GM13976 (cell line): ENCODE data around the gene KIF1A.

Source experiments
- DNase-seq: peaks from one replicate; pipeline ENCODE4 v3.0.0; 2012; ENCODE audit warnings: low spot score
- CTCF ChIP-seq: IDR thresholded peaks from 2 replicates; pipeline ENCODE4 v1.5.1; 2012; ENCODE audit warnings: borderline replicate concordance, mild to moderate bottlenecking; ENCODE audit not compliant: insufficient read depth; ENCODE audit errors: extremely low read depth, missing control alignments, control extremely low read depth
- in situ Hi-C: fragments of 300-500 bp; cut with MboI; formaldehyde crosslinking; loops from one replicate; pipeline ENCODE4 v1.12.0; 2022; ENCODE audit warnings: low sequenced_read_pairs, mixed read lengths, inconsistent platforms; ENCODE audit not compliant: unreplicated experiment

Gene KIF1A

DNA sequence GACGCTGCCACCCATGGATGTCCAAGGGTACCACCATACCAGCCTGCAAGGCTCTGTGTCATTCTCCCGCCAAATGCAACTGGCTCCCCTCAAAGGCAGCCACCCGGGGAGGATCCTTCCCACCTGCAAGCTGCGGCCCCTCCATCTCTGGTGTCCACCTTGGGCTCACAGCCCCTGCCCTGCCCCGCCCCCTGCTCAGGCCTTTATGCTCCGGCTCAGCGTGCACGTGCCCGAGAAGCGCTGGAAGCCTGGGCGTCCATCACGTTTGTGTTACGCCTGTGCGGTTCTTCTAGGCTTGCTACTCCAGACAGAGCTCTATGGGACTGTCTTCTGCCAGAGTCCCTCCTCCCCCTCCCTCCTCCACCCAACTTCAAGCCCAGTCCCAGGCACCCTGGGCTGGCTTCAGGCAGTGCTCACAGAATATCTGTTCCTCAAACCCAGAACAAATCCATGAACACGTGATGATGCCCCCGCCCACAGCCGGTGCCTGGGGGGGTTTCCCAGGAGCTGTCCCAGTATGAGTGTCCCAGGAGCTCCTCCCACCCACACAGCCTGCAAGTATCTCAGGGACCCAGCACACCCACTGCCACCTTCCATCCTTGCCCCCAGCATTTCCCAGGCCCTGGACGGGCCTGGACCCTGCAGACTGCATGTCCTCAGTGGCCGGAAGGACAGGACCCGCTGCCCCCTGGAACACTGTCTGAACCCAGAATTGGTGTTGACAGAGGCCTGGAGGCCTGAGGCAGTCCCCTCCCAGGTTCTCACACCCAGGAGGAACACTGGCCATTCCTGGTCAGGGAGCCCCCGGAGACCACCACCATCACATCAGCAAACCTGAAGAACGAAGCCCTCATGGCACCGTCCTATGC lies 30.3 kb downstream of the KIF1A start:
- TF ChIP-seq CTCF: no peak
- DNase-seq: no peak
- in situ Hi-C loops: no loop called here

DNA sequence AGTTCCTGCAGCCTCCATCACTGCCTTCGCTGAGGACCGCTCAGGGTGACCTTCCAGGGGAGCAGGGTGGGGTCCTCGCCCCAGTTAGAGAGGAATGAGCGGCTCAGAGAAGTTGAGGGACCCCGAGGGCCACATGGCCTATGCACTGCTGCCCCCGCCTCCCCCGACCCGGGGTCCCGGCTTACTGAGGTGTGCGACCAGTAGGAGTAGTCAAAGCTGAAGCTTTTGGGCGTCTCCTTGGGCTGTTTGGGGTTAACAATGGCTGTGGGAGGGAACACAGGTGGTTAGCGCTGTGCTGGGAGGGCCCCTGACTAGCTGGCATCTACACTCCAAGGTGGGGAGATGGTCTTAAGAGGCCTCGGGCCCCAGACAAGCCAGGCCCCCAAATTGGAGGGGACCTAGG lies 31.0 kb downstream of the KIF1A start:
- TF ChIP-seq CTCF: no peak
- in situ Hi-C loops: no loop called here
- DNase-seq: no peak

DNA sequence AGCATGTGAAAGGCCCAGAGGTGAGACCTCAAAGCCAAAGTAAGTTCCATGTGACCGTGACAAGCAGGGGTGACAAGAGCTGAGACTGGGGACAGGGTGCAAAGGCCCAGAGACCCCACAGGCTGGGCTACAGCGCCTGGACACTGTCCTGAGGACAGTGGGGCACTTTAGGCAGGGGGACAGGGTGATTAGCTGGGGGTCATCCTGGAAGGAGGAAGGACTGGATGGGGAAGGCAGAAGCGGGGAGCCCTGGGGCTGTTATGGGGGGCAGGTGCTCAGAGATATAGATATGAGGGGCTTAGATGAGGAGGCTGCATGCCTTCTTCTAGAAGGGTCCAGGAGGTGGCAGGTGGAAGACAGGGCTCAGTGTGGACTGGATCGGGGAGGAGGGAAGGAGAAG lies 31.5 kb downstream of the KIF1A start:
- TF ChIP-seq CTCF: no peak
- in situ Hi-C loops: no loop called here
- no peak for DNase-seq

DNA sequence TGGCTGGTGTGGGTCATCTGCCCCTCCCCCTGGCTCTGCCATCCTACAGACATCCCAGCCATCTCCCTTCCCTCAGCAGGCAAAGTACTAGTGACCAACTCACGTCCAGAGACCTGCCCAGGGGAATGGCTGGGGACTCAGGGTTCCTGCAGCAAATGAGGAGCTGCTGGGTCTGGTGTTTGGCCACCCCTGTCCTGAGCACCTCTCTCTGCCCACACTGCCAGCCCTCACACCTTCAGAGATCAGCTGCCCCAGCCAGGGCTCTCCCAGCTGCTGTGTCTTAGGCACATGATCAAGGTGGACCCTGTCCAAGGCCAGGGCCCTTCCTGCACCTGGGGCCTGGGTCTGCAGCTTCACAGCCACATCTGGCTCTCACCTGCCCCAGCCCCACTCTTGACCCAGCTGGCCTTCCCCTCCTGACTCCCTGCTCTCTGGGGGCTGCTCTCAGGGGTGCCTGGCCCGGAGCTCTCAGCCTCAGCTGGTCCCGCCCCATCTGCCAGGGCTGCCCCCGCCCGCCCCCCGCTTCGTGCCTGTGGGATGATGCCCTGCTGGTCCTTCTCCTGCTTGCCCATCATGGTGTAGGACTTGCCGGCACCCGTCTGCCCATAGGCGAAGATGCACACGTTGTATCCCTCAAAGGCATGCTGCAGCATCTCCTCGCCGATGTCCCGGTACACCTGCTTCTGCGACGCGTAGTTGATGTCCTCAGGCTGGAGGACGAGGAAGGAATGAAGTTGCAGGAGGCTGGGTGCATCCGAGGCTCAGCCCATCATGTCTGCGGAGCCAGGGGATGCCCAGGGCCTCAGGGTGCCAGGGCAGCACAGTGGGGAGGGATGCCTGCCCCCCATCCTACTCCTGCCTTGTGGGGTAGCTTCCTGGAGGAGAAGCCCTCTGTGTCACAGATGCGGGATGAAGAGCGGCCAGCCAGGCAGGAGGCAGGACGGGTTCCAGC lies 32.2 kb downstream of the KIF1A start:
- no peak for DNase-seq
- TF ChIP-seq CTCF: no peak

DNA sequence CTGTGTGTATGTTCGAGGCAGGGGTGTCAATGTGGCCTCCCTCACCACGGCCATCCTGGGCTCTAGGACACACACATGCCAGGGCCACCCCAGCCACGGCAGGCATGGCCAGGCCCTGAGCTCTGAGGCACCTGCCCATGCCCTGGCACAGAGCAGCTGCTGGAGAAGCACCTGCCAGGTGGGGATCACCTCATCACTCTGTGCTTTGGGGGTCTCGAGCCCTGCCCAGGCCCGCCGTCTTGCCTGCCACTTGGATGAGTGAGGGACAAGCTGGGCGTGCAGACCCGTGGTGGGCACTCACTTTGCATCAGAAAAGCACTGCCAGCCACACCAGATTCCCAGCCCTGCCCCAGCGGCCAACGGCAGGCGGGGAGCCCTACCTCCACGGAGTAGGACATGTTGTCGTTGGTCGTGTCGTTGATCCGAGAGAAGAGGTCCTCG lies 33.1 kb downstream of the KIF1A start:
- TF ChIP-seq CTCF: no peak
- no peak for DNase-seq
- in situ Hi-C loops: no loop called here

More for the DNA sequence above, 32.2 kb downstream of the KIF1A start:
- in situ Hi-C loops: no loop called here

- no peak for TF ChIP-seq CTCF
- in situ Hi-C loops: no loop called here
- no peak for DNase-seq
These were observed 33.6 kb downstream of the KIF1A start for GRCh38 chr2:240786355-240786841.
